ENCODE measurements around the gene SYNGR2.
A peak's percentile ranks its signal among the peaks of the same experiment; 100 is the strongest.
"Not testable (repeated sequence)": the region's sequence is repeated elsewhere in the genome, so short reads cannot be mapped to it uniquely, and the experiment has no call there.

Gene SYNGR2

DNA sequence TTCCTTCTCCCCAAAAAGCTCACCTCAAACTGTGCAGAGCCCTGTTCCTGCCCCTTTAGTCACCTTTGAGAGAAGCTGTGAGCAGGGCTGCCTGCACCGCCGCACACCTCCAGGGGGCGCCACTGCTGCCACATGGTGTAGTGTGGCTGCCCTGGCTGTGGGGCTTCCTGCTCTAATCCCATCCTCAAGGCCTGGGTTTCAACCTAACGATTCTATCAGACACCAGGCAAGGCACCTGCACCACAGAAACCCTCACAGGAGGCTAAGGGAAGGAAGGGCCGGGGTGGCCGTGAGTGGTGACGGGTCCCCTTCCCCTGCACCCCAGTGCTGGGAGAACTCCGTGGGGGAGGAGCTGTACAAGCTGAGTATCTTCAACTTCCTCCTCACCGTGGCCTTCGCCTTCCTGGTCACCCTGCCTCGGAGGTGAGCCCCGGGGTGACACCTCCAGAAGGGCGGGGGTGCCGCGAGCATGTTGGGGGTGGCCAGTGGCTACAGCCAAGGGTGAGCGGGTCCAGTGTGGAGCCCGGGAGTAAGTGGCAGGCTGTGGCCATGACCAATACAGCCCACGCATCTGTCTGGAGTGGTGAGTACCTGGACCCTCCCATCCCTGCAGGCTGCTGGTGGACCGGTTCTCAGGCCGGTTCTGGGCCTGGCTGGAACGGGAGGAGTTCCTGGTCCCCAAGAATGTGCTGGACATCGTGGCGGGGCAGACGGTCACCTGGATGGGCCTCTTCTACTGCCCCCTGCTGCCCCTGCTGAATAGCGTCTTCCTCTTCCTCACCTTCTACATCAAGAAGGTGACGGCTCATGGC lies 30.8 kb upstream of the SYNGR2 start:
- 84% methylated on average over 26 of the region's 26 CpGs for WGBS
- H3K9me3 ChIP-seq (ENCODE audit: control insufficient read depth, low read length) = no peaks in the 10 kb centered on the region
- no peak overlapping the region for H2BK15ac ChIP-seq (ENCODE audit: low read depth, poor library complexity, severe bottlenecking)
- no peak overlapping the region for H4K8ac ChIP-seq (ENCODE audit: low read length)
- peaks cover 24% of the 10 kb centered on the region for H3K4me1 ChIP-seq (ENCODE audit: control insufficient read depth, insufficient read depth, low read depth, low read length)
- H2BK5ac ChIP-seq (ENCODE audit: low read depth, low read length, poor library complexity, severe bottlenecking) = no peak overlapping the region
- no peak overlapping the region for H3K14ac ChIP-seq (ENCODE audit: low read length in 2 of 2)
- H3K79me1 ChIP-seq (replicated peaks; ENCODE audit: low read length, poor library complexity, severe bottlenecking) = no peaks in the 10 kb centered on the region
- H3K27ac ChIP-seq (ENCODE audit: low read length, poor library complexity, severe bottlenecking) = no peak overlapping the region
- peaks cover 3 to 51% of the 10 kb centered on the region in 2 experiments for H3K27me3 ChIP-seq (ENCODE audit: control insufficient read depth in 1 of 2, insufficient read depth in 1 of 2, low read length in 2 of 2)
- H3K36me3 ChIP-seq (ENCODE audit: control insufficient read depth in 1 of 2, insufficient read depth in 2 of 2, low read depth in 1 of 2, low read length in 2 of 2) = no peaks in the 10 kb centered on the region
- H2AK5ac ChIP-seq (ENCODE audit: low read length, severe bottlenecking) = no peak overlapping the region
- H3K18ac ChIP-seq (ENCODE audit: low read depth in 1 of 2, low read length in 2 of 2) = no peak overlapping the region
- no peak overlapping the region for H3K4me3 ChIP-seq (ENCODE audit: insufficient read depth in 1 of 2, low read depth in 1 of 2, low read length in 2 of 2)
- no peak overlapping the region for H3K23ac ChIP-seq (ENCODE audit: low read length in 2 of 2)
- no peak overlapping the region for H3K9ac ChIP-seq (ENCODE audit: low read length)
- no peak overlapping the region for H3K4ac ChIP-seq (ENCODE audit: low read depth in 1 of 2, low read length in 2 of 2)
- no peak overlapping the region for H3K4me2 ChIP-seq (ENCODE audit: low read length, poor library complexity, severe bottlenecking)
- H4K91ac ChIP-seq (ENCODE audit: low read length) = peak overlapping the region; percentile 19
- no peak overlapping the region for H2BK120ac ChIP-seq (ENCODE audit: low read depth, low read length)
- no peak overlapping the region for H2AFZ ChIP-seq (ENCODE audit: low read depth, low read length)
- no peak for DNase-seq
- H2BK12ac ChIP-seq (ENCODE audit: low read length in 2 of 2) = no peak overlapping the region

DNA sequence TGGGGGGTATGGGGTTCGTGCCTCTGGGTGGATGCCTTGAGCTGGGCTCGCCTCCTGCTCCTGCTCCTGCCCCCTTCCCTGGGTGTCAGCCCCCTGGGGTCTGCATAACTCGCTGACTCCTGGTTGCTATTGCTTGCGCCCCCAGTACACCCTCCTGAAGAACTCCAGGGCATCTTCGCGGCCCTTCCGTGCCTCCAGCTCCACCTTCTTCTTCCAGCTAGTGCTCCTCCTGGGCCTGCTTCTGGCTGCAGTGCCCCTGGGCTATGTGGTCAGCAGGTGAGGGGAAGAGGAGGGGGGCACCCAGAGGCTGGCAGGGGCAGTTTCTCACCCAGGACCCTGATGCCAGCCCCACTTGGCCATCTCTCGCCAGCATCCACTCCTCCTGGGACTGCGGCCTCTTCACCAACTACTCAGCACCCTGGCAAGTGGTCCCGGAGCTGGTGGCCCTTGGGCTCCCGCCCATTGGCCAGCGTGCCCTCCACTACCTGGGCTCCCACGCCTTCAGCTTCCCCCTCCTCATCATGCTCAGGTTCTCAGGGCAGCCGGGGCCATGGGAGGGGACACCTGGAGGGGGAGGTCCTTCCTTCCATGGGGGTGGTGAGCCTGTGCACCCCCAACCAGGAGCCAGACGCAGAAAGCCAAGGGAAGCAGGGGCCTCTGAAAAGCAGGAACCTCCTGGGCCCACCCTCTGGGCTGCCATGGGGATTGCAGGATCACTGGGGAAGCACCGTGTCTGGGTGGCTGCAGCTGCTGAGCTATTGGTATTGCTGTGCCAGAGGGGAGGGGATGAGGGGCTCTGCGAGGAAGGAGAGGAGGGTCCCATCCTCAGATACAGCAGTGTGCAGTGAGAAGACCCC lies 29.9 kb upstream of the SYNGR2 start:
- Histone ChIP-seq H2BK5ac (ENCODE audit: low read depth, low read length, poor library complexity, severe bottlenecking) (no peak overlapping the region), H4K8ac (ENCODE audit: low read length) (no peak overlapping the region)
- DNase-seq = no peak

DNA sequence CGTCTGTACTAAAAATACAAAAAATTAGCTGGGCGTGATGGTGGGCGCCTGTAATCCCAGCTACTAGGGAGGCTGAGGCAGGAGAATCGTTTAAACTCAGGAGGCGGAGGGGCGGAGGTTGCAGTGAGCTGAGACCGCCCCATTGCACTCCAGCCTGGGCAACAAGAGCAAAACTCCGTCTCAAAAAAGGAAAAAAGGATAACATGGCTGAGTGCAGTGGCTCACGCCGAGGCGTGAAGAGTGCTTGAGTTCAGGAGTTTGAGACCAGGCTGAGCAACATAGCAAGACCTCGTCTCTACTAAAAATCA lies 28.6 kb upstream of the SYNGR2 start:
- H2BK15ac ChIP-seq (ENCODE audit: low read depth, poor library complexity, severe bottlenecking); H4K8ac ChIP-seq (ENCODE audit: low read length); H3K27ac ChIP-seq (ENCODE audit: low read length, poor library complexity, severe bottlenecking); H2AK5ac ChIP-seq (ENCODE audit: low read length, severe bottlenecking); H3K36me3 ChIP-seq (ENCODE audit: control insufficient read depth in 1 of 2, insufficient read depth in 2 of 2, low read depth in 1 of 2, low read length in 2 of 2); DNase-seq; H3K9me3 ChIP-seq (ENCODE audit: control insufficient read depth, low read length); H3K4me3 ChIP-seq (ENCODE audit: insufficient read depth in 1 of 2, low read depth in 1 of 2, low read length in 2 of 2); H2AFZ ChIP-seq (ENCODE audit: low read depth, low read length); H2BK12ac ChIP-seq (ENCODE audit: low read length in 2 of 2); H3K4me2 ChIP-seq (ENCODE audit: low read length, poor library complexity, severe bottlenecking); H4K91ac ChIP-seq (ENCODE audit: low read length); H3K23ac ChIP-seq (ENCODE audit: low read length in 2 of 2); H3K14ac ChIP-seq (ENCODE audit: low read length in 2 of 2); H3K9ac ChIP-seq (ENCODE audit: low read length); H3K18ac ChIP-seq (ENCODE audit: low read depth in 1 of 2, low read length in 2 of 2); H2BK120ac ChIP-seq (ENCODE audit: low read depth, low read length); H2BK5ac ChIP-seq (ENCODE audit: low read depth, low read length, poor library complexity, severe bottlenecking); H3K4ac ChIP-seq (ENCODE audit: low read depth in 1 of 2, low read length in 2 of 2); H3K79me1 ChIP-seq (replicated peaks; ENCODE audit: low read length, poor library complexity, severe bottlenecking): not testable (repeated sequence)
- WGBS = 95% methylated on average over 12 of the region's 12 CpGs
- Histone ChIP-seq H3K27me3 (ENCODE audit: control insufficient read depth in 1 of 2, insufficient read depth in 1 of 2, low read length in 2 of 2) (peaks cover 0 to 29% of the 10 kb centered on the region in 2 experiments), H3K4me1 (ENCODE audit: control insufficient read depth, insufficient read depth, low read depth, low read length) (peaks cover 34% of the 10 kb centered on the region)

More for the DNA sequence above, 29.9 kb upstream of the SYNGR2 start:
- no peak overlapping the region for H3K23ac ChIP-seq (ENCODE audit: low read length in 2 of 2)
- no peak overlapping the region for H3K18ac ChIP-seq (ENCODE audit: low read depth in 1 of 2, low read length in 2 of 2)
- H2BK15ac ChIP-seq (ENCODE audit: low read depth, poor library complexity, severe bottlenecking) = no peak overlapping the region
- H2BK120ac ChIP-seq (ENCODE audit: low read depth, low read length) = no peak overlapping the region
- H3K79me1 ChIP-seq (replicated peaks; ENCODE audit: low read length, poor library complexity, severe bottlenecking) = no peaks in the 10 kb centered on the region
- H3K27ac ChIP-seq (ENCODE audit: low read length, poor library complexity, severe bottlenecking) = no peak overlapping the region
- 86% methylated on average over 15 of the region's 17 CpGs for WGBS
- no peak overlapping the region for H3K14ac ChIP-seq (ENCODE audit: low read length in 2 of 2)
- peaks cover 26% of the 10 kb centered on the region for H3K4me1 ChIP-seq (ENCODE audit: control insufficient read depth, insufficient read depth, low read depth, low read length)
- H3K27me3 ChIP-seq (ENCODE audit: control insufficient read depth in 1 of 2, insufficient read depth in 1 of 2, low read length in 2 of 2) = peaks cover 0 to 43% of the 10 kb centered on the region in 2 experiments
- no peak overlapping the region for H3K4me3 ChIP-seq (ENCODE audit: insufficient read depth in 1 of 2, low read depth in 1 of 2, low read length in 2 of 2)
- no peak overlapping the region for H2AK5ac ChIP-seq (ENCODE audit: low read length, severe bottlenecking)
- H3K9ac ChIP-seq (ENCODE audit: low read length) = no peak overlapping the region
- H3K4me2 ChIP-seq (ENCODE audit: low read length, poor library complexity, severe bottlenecking) = no peak overlapping the region
- no peak overlapping the region for H2AFZ ChIP-seq (ENCODE audit: low read depth, low read length)
- H4K91ac ChIP-seq (ENCODE audit: low read length) = no peak overlapping the region
- H3K36me3 ChIP-seq (ENCODE audit: control insufficient read depth in 1 of 2, insufficient read depth in 2 of 2, low read depth in 1 of 2, low read length in 2 of 2) = no peaks in the 10 kb centered on the region
- H3K4ac ChIP-seq (ENCODE audit: low read depth in 1 of 2, low read length in 2 of 2) = no peak overlapping the region
- H3K9me3 ChIP-seq (ENCODE audit: control insufficient read depth, low read length) = no peaks in the 10 kb centered on the region
- H2BK12ac ChIP-seq (ENCODE audit: low read length in 2 of 2) = no peak overlapping the region
